Keratinocyte (primary cell): ENCODE results near the gene DLG4.

ENCODE experiments used
- CTCF ChIP-seq, 3 experiments: IDR thresholded peaks in 1 of 3; conservative IDR thresholded peaks in 1 of 3; optimal IDR thresholded peaks in 1 of 3; 2 replicates in 2 of 3; 3 replicates in 1 of 3; pipeline versions ENCODE3 to v1.5.1; 2011; ENCODE audit warnings: low read length in 3 of 3, mild to moderate bottlenecking in 3 of 3, moderate library complexity in 2 of 3, control low read depth in 1 of 3, inconsistent platforms in 1 of 3; ENCODE audit not compliant: insufficient read depth in 2 of 3; ENCODE audit errors: extremely low read depth in 1 of 3
- EZH2 ChIP-seq: IDR thresholded peaks from one replicate; pipeline ENCODE4 v1.6.1; 2012; ENCODE audit warnings: inconsistent platforms, mild to moderate bottlenecking, low read length, moderate library complexity

GRCh38 chr17:7249214-7249613, 29.6 kb upstream of the DLG4 start:
- no peak for TF ChIP-seq EZH2
- no peak for TF ChIP-seq CTCF (optimal IDR thresholded peaks at IDR 0.05 in 1 of 3, IDR thresholded peaks at IDR 0.05 in 1 of 3, conservative IDR thresholded peaks at IDR 0.05 in 1 of 3; ENCODE audit: extremely low read depth in 1 of 3, insufficient read depth in 2 of 3, low read length in 3 of 3)
